GM18951 (cell line): Measurements from ENCODE around the gene PHC2.

Experiments used
- POLR2A ChIP-seq: IDR thresholded peaks from 4 replicates; pipeline ENCODE4 v1.6.1; 2011; ENCODE audit warnings: mild to moderate bottlenecking; ENCODE audit not compliant: insufficient read length, insufficient read depth; ENCODE audit errors: extremely low read depth
- in situ Hi-C: fragments of 300-500 bp; cut with MboI; formaldehyde crosslinking; loops from one replicate; pipeline ENCODE4 v1.12.0; 2022; ENCODE audit warnings: low sequenced_read_pairs, mixed read lengths, inconsistent platforms; ENCODE audit not compliant: unreplicated experiment

PHC2 gene

DNA sequence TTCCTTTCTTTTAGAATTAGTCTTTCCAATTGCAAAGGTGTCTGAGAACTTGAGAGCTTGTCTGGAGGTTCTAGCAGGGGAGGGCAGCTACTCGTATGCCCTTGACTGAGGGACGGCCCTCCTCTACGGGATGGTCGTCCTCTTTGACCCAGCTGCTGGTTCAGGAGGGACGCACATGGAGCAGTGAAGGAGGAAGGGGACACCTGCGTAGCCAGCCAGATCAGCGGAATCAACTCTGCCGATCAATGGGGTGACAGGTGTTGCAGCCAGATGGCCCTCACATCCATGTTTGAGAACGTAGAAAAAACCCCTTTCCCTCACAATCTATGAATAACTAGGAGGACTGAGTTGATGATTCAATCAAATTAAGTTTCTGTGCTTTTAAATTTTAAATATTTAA, 94.3 kb downstream of the PHC2 start:
- no peak for TF ChIP-seq POLR2A
- in situ Hi-C loops = no loop called here

DNA sequence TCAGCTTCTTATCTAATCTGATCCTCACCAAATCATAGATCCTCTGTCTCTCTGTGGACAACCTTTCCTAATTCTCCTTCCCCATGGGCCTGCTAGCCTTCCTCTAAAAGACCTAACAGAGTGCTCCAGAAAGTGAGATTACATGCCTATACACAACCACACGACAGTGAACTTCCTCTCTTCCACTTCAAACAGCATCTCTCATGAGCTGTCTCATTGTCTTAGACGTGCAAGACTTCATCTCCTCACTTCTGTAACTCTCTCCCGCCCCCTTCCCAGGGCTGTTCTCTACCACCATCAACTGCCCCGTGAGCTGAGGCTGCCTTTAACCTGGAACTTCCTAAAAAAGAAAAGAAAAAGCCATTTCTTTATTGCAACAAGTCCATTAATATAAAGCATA, 95.9 kb downstream of the PHC2 start:
- in situ Hi-C loops = no loop called here
- TF ChIP-seq POLR2A = no peak

GRCh38 chr1:33334081-33334552, 96.8 kb downstream of the PHC2 start:
- no peak for TF ChIP-seq POLR2A
- in situ Hi-C loops = no loop called here

DNA sequence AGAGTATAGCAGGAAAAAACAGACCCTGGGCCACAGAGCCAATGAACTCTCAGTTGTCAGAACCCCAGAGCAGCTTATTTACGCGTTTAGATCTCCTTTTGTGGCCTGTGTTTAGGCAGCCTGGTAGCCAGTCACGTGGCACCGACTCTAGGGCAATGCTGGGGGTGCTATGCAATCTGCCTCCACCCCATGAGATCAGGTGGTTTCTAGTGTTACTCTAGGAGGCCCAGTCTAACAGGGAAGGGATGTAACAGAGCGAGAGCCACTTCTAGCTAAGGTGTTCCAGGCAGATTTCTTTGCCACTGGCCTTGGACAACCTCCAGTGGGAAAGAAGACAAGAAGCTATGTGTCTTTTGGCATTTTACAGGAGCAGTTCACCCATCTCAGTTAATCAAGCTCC, 98.0 kb downstream of the PHC2 start:
- in situ Hi-C loops = no loop called here
- no peak for TF ChIP-seq POLR2A

GRCh38 chr1:33332357-33332789, 98.5 kb downstream of the PHC2 start:
- no peak for TF ChIP-seq POLR2A
- in situ Hi-C loops = no loop called here

DNA sequence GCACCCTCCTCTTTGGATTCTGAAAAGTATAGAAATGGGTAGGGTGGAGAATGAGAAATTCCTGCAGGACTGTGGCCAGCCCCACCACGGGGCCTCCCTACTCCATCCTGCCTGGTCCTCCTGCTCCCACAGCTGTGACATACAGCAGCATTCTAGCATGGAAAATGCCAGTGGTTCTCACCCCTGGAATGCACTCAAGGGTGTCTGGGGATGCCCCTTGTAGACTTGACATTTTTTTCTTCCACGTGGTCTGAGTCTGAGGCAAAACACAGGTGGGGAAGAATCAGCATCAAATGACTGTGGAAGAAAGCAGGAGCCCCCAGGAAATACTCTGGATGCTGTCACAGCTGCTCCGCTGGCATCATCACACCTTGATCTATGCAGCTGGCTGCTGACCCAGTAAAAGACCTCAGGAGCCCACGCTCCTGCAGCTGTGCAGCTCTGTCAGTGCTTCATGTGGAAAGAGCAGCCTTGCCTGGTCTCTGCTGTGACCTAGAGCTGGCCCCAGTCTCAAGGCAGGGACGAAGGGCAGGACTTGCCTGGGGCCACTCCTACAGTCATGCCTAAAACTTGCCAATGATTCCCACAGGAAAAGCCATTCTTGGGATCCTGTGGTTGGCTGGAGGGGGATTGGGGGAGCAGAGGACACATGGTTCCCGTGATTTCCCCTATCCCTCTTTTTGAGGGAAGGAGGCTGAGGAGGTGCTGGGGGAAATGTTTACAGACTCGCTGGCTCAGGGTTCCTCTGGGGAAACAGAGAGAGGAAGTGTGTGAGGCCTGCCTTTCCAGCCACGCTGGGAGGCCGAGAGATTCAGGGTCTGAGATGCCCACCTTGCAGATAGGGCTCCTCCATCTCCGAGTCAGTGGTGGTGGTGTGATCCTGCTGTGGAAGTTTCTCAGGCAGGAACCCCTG, 99.2 kb downstream of the PHC2 start:
- in situ Hi-C loops = no loop called here
- no peak for TF ChIP-seq POLR2A

- no peak for TF ChIP-seq POLR2A
- in situ Hi-C loops = no loop called here
Observed at GRCh38 chr1:33330906-33331305, 100.0 kb downstream of the PHC2 start.

DNA sequence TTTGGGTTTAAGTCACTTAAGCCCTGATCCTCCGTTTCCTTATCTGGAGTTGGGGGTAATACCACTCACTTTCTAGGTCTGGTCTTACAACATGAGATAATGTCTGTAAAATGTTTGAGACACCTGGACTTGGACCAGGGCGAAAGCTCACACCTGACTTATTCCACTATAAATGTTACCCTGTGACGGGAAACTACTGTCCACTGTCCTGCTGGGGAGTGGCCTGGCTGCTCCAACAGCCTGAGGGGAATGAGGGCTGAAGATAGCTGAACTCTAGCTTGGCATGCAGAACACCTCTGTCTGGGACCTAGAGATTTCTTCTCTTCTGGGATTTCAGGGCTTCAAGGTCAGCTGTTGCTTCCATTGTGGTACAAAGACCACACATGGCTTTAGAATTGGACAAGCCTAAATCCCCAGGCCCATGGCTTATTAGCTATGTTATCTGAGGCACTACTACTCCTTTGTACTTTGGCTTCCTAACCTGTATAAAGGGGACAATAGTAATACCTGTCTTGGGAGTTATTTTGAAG, 100.5 kb downstream of the PHC2 start:
- in situ Hi-C loops = no loop called here
- TF ChIP-seq POLR2A = no peak

DNA sequence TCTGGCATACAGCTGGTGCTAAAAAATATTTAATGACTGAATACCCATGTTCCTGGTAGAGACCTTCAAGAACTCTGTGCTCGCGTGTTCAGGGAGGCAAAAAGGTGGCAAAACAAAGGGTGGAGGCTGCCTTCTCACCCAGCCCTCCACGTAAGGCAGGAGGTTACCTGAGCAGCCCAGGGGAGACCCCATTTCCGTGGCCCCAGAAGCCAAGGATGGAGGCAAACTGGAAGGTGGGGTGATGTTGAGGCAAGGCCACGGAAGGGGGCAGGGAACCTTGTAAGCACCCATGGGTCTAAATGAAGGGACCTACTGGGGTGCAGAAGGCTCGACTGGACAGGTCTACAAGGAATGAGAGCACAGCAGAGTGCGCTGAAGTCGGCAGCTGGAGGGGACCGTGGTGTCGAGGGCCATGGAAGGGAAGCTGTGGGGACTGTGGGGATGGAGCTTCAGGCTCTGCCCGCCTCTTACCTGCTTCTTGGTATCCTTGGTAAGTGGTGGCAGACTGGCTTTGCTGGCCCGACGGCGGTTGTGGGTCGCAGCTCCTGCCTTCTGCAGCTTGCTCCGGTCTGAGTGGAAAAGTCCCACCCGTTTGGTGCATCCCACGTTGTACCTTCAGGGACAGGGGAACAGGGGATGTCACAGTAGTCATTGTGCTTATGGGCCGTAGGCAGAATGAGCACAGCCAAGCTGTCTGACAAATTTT, 101.1 kb downstream of the PHC2 start:
- no peak for TF ChIP-seq POLR2A
- in situ Hi-C loops = no loop called here

- in situ Hi-C loops = no loop called here
Observed at GRCh38 chr1:33328817-33329216, 102.1 kb downstream of the PHC2 start.

DNA sequence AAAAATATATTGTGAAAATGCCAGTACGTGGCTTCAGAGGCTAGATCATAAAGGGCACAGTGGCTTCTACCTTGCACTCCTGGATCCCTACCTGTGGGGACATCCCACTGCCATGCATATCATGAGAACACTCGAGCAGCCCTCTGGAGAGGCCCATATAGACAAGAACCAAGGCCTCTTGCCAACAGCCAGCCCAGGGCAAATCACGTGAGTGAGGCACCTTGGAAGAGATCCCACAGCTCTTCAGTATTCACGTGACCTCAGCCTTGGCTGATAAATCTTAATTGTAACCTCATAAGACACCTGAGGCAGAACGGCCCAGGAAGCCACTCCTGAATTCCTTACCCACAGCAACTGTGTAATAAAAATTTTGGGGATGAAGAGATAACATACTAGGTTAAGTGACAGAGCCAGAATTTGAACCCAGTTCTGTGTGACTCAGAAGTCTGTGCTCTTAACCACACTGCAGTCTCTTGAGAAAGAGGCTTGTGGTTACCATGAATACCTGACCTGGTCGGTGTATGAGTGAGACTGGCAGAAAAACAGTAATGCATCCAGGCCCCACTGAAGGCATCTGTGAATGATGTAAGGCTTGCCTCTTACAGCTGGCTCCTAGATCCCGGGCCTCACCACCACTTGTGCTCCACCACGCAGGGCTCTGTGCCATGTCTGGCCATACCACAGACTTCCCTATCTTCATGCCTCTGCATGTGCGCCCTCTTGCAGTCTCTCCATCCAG, 103.1 kb downstream of the PHC2 start:
- in situ Hi-C loops = no loop called here
- no peak for TF ChIP-seq POLR2A

More at GRCh38 chr1:33328817-33329216, 102.1 kb downstream of the PHC2 start:
- no peak for TF ChIP-seq POLR2A

GRCh38 chr1:33326785-33327184, 104.1 kb downstream of the PHC2 start:
- TF ChIP-seq POLR2A = no peak
- in situ Hi-C loops = no loop called here
